HepG2 (cell line): ENCODE measurements around the gene MAN1A1. TPM values are rescaled to one million over a fixed set of nuclear protein-coding genes. Genes with fewer than 3 reads are reported as not detected.

Source experiments
- ARNTL ChIP-seq: sonication (generic); formaldehyde crosslinking; IDR thresholded peaks from 2 replicates; pipeline ENCODE4 v1.4.0; 2020; ENCODE audit warnings: mild to moderate bottlenecking, missing genetic modification reagents
- EEA1 ChIP-seq: sonication (generic); formaldehyde crosslinking; IDR thresholded peaks from 2 replicates; pipeline ENCODE4 v1.5.1; 2020; ENCODE audit warnings: mild to moderate bottlenecking, missing genetic modification reagents, borderline replicate concordance
- EP300 ChIP-seq, 3 experiments: sonication (generic) in 1 of 3; formaldehyde crosslinking in 1 of 3; IDR thresholded peaks; 2 replicates each; pipeline versions ENCODE4 v1.5.1 to v1.6.1; 2011 to 2020; ENCODE audit warnings: low read depth in 2 of 3, low read length in 2 of 3, borderline replicate concordance in 1 of 3, improper control_type of control experiment in 1 of 3, mild to moderate bottlenecking in 1 of 3, missing genetic modification reagents in 1 of 3, moderate library complexity in 1 of 3
- ERF ChIP-seq: IDR thresholded peaks from 2 replicates; pipeline ENCODE4 v1.6.1; 2018; ENCODE audit warnings: missing biosample characterization, missing genetic modification reagents
- FIP1L1 ChIP-seq: fragments of 200-400 bp; formaldehyde crosslinking; IDR thresholded peaks from 2 replicates; pipeline ENCODE4 v1.6.1; 2018; ENCODE audit warnings: low read depth, mild to moderate bottlenecking, low read length, moderate library complexity, borderline replicate concordance; ENCODE audit not compliant: insufficient read depth
- FOXA3 ChIP-seq: IDR thresholded peaks from 2 replicates; pipeline ENCODE4 v1.6.1; 2016; ENCODE audit warnings: missing genetic modification reagents, missing compliant biosample characterization
- HDAC1 ChIP-seq: sonication (generic); formaldehyde crosslinking; IDR thresholded peaks from 2 replicates; pipeline ENCODE4 v1.5.1; 2020; ENCODE audit warnings: mild to moderate bottlenecking, missing genetic modification reagents
- HMG20A ChIP-seq: IDR thresholded peaks from 2 replicates; pipeline ENCODE4 v1.6.1; 2016; ENCODE audit warnings: borderline replicate concordance
- HOXA5 ChIP-seq: sonication (generic); formaldehyde crosslinking; IDR thresholded peaks from 2 replicates; pipeline ENCODE4 v1.4.0; 2020; ENCODE audit warnings: missing genetic modification reagents
- KLF16 ChIP-seq, 2 experiments: sonication (generic) in 1 of 2; formaldehyde crosslinking in 1 of 2; IDR thresholded peaks; 2 replicates each; pipeline versions ENCODE4 v1.6.1 to v1.8.0; 2016 to 2023; ENCODE audit warnings: missing genetic modification reagents in 2 of 2, missing compliant biosample characterization in 1 of 2
- KMT2B ChIP-seq: IDR thresholded peaks from 2 replicates; pipeline ENCODE4 v1.6.1; 2016; ENCODE audit warnings: missing genetic modification reagents, missing compliant biosample characterization
- MAFG ChIP-seq: sonication (generic); formaldehyde crosslinking; IDR thresholded peaks from 2 replicates; pipeline ENCODE4 v1.5.1; 2020; ENCODE audit warnings: mild to moderate bottlenecking, missing genetic modification reagents
- MEIS2 ChIP-seq: sonication (generic); formaldehyde crosslinking; IDR thresholded peaks from 2 replicates; pipeline ENCODE4 v1.9.0; 2021; ENCODE audit warnings: mild to moderate bottlenecking, missing genetic modification reagents
- MXI1 ChIP-seq: IDR thresholded peaks from 3 replicates; pipeline ENCODE4 v1.6.1; 2012; ENCODE audit warnings: low read depth, low read length, inconsistent platforms, borderline replicate concordance
- NCOA1 ChIP-seq: sonication (generic); formaldehyde crosslinking; IDR thresholded peaks from 2 replicates; pipeline ENCODE4 v1.9.0; 2021; ENCODE audit warnings: missing genetic modification reagents
- NCOA5 ChIP-seq: sonication (generic); formaldehyde crosslinking; IDR thresholded peaks from 2 replicates; pipeline ENCODE4 v1.4.0; 2020; ENCODE audit warnings: missing genetic modification reagents
- NFIB ChIP-seq: sonication (generic); formaldehyde crosslinking; IDR thresholded peaks from 2 replicates; pipeline ENCODE4 v1.9.0; 2021; ENCODE audit warnings: missing genetic modification reagents, mild to moderate bottlenecking, borderline replicate concordance
- PHF5A ChIP-seq: IDR thresholded peaks from one replicate; pipeline ENCODE4 v1.6.1; 2018; ENCODE audit warnings: low read depth, missing genetic modification reagents; ENCODE audit not compliant: unreplicated experiment
- POLR2A ChIP-seq, 2 experiments: IDR thresholded peaks; 2 replicates each; pipeline ENCODE4 v1.6.1; 2011; ENCODE audit warnings: low read depth in 2 of 2, low read length in 2 of 2, mild to moderate bottlenecking in 1 of 2, moderate library complexity in 1 of 2; ENCODE audit not compliant: insufficient read depth in 1 of 2
- POLR2AphosphoS2 ChIP-seq: IDR thresholded peaks from 2 replicates; pipeline ENCODE4 v1.6.1; 2011; ENCODE audit warnings: low read depth, low read length, improper control_type of control experiment
- SATB2 ChIP-seq: sonication (generic); formaldehyde crosslinking; IDR thresholded peaks from 2 replicates; pipeline ENCODE4 v1.5.0; 2020; ENCODE audit warnings: missing genetic modification reagents
- SP5 ChIP-seq: IDR thresholded peaks from 2 replicates; pipeline ENCODE4 v1.6.1; 2016; ENCODE audit warnings: low read depth, borderline replicate concordance
- SUZ12 ChIP-seq: fragments of 150-350 bp; IDR thresholded peaks from 2 replicates; pipeline ENCODE4 v1.6.1; 2014; ENCODE audit warnings: low read depth, low read length
- TCF12 ChIP-seq, 2 experiments: fragments of 450-650 bp in 1 of 2; sonication (generic) in 1 of 2; formaldehyde crosslinking in 1 of 2; IDR thresholded peaks; 2 replicates each; pipeline versions ENCODE4 v1.6.1 to v1.8.0; 2017 to 2022; ENCODE audit warnings: antibody characterized with exemption in 1 of 2, mild to moderate bottlenecking in 1 of 2, missing genetic modification reagents in 1 of 2, moderate library complexity in 1 of 2
- TCF7L2 ChIP-seq: IDR thresholded peaks from 2 replicates; pipeline ENCODE4 v1.6.1; 2011; ENCODE audit warnings: mild to moderate bottlenecking, low read depth, low read length, moderate library complexity
- ZNF260 ChIP-seq: sonication (generic); formaldehyde crosslinking; IDR thresholded peaks from 2 replicates; pipeline ENCODE4 v1.4.0; 2020; ENCODE audit warnings: missing genetic modification reagents, low read depth, mild to moderate bottlenecking, borderline replicate concordance
- ZNF280D ChIP-seq: sonication (generic); formaldehyde crosslinking; IDR thresholded peaks from 2 replicates; pipeline ENCODE4 v1.5.1; 2020; ENCODE audit warnings: mild to moderate bottlenecking, missing genetic modification reagents
- ZNF766 ChIP-seq: sonication (generic); formaldehyde crosslinking; IDR thresholded peaks from 2 replicates; pipeline ENCODE4 v1.5.0; 2020; ENCODE audit warnings: missing genetic modification reagents, borderline replicate concordance
- ZNF772 ChIP-seq: sonication (generic); formaldehyde crosslinking; IDR thresholded peaks from 2 replicates; pipeline ENCODE4 v1.5.0; 2020; ENCODE audit warnings: mild to moderate bottlenecking, missing genetic modification reagents
- polyA plus RNA-seq, 8 experiments: library from polyadenylated mRNA; depleted of rRNA in 3 of 8; stranded (reverse) in 7 of 8; unstranded in 1 of 8; fragments of >200 nt; fragmentation: Illumina TruSeq in 4 of 8; extraction: Trizol in 4 of 8; gene quantifications; 2 replicates each; pipeline versions ENCODE4 v1.2.1 to v1.2.3, GENCODE V29; 2011 to 2016; ENCODE audit warnings: low read depth in 4 of 8, missing spikeins in 1 of 8, mixed read lengths in 1 of 8; ENCODE audit not compliant: insufficient read depth in 1 of 8
- total RNA-seq, 5 experiments: library from RNA; depleted of rRNA; stranded (reverse); fragments of >200 nt; fragmentation: Illumina TruSeq; extraction: Trizol; gene quantifications; 2 replicates each; pipeline ENCODE4 v1.2.3, GENCODE V29; 2016; ENCODE audit warnings: low read depth in 1 of 5
- TF ChIP-seq, protein P1 (sequence below): sonication (generic); formaldehyde crosslinking; IDR thresholded peaks from 2 replicates; pipeline ENCODE4 v1.4.0; 2020; ENCODE audit warnings: missing genetic modification reagents

MAN1A1 gene
- total and polyA plus RNA-seq, 2 of the 13 experiments (the other 11 are each of a cell fraction or from before 2014, with no cell fraction given): 156 to 236 TPM

DNA sequence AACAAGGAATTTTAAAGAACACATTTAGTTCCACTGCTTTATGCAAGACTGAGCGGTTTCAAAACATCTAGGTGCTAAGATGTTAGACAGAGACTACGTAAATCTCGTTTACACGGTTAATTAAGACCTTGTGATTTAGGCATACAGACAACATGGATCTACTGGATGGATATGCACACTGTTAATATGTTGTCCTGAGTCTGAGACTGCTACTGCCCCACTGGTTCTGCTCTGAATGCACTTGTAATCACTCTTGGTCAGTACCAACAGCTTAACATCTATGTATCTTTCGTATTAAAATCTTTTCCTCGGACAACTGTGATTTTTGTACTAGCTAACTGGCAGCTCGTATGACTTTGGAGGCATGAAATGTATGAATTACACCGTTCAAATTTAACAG, 3.1 kb downstream of the MAN1A1 start (continued):
- TF ChIP-seq FIP1L1 (no peak), FOXA3 (CRISPR knock-in tag) (no peak), TCF7L2 (no peak), SP5 (CRISPR knock-in tag) (0 out of 2 replicates have a peak, but pooled peaks have one; percentile 8), PHF5A (CRISPR knock-in tag) (no peak), HDAC1 (CRISPR knock-in tag) (no peak), NCOA5 (CRISPR knock-in tag) (no peak), EP300 (IDR thresholded peaks at IDR 0.05; ENCODE audit: low read depth in 2 of 2, low read length in 2 of 2) (no peak), EP300 (CRISPR knock-in tag; IDR thresholded peaks at IDR 0.05; ENCODE audit: borderline replicate concordance) (no peak), NCOA1 (CRISPR knock-in tag) (no peak), ZNF766 (no peak), ZNF280D (CRISPR knock-in tag) (peak; percentile 53; the same call in 1 of the 2 replicates), MAFG (CRISPR knock-in tag) (no peak), EEA1 (CRISPR knock-in tag) (no peak), SUZ12 (no peak), SATB2 (CRISPR knock-in tag) (no peak), POLR2AphosphoS2 (peak; percentile 35; the same call in 1 of the 2 replicates), TCF12 (IDR thresholded peaks at IDR 0.05) (no peak), TCF12 (CRISPR knock-in tag; IDR thresholded peaks at IDR 0.05) (no peak), ZNF260 (no peak), HOXA5 (CRISPR knock-in tag) (0 out of 2 replicates have a peak, but pooled peaks have one; percentile 7), POLR2A (IDR thresholded peaks at IDR 0.05; ENCODE audit: insufficient read depth in 1 of 2, low read depth in 2 of 2, low read length in 2 of 2) (peak in 1 of 2 experiments; percentile 31; a peak in 1 of 4 replicates), KMT2B (CRISPR knock-in tag) (no peak), HMG20A (CRISPR knock-in tag) (no peak), MXI1 (no peak), NFIB (CRISPR knock-in tag) (no peak), KLF16 (CRISPR knock-in tag; IDR thresholded peaks at IDR 0.05) (0 out of 4 replicates have a peak, but pooled peaks of 1 of the 2 experiments have one; percentile 18), ARNTL (CRISPR knock-in tag) (no peak), MEIS2 (no peak), ERF (CRISPR knock-in tag) (no peak), ZNF772 (0 out of 2 replicates have a peak, but pooled peaks have one; percentile 57)
- TF ChIP-seq, protein P1, sequence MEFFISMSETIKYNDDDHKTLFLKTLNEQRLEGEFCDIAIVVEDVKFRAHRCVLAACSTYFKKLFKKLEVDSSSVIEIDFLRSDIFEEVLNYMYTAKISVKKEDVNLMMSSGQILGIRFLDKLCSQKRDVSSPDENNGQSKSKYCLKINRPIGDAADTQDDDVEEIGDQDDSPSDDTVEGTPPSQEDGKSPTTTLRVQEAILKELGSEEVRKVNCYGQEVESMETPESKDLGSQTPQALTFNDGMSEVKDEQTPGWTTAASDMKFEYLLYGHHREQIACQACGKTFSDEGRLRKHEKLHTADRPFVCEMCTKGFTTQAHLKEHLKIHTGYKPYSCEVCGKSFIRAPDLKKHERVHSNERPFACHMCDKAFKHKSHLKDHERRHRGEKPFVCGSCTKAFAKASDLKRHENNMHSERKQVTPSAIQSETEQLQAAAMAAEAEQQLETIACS (CRISPR knock-in tag): no peak
